ENCODE data around the gene PI4K2A. TPM values are rescaled to one million over a fixed set of nuclear protein-coding genes. Genes with fewer than 3 reads are reported as not detected.

The PI4K2A gene
- polyA plus RNA-seq, 1 donor from 2014 or later, result 14.4 TPM

GRCh38 chr10:97701438-97702069 lies 61.1 kb downstream of the PI4K2A start:
- Histone ChIP-seq H3K27me3 (ENCODE audit: insufficient read depth, low read depth, low read length) (no peaks in the 10 kb centered on the region), H2AFZ (ENCODE audit: low read depth, low read length) (no peak overlapping the region), H3K36me3 (ENCODE audit: insufficient read depth, low read length) (no peaks in the 10 kb centered on the region), H3K9ac (ENCODE audit: low read length) (no peak overlapping the region), H3K4me3 (ENCODE audit: low read length) (no peak overlapping the region), H3K4me2 (ENCODE audit: low read length) (no peak overlapping the region), H4K20me1 (ENCODE audit: insufficient read depth) (no peaks in the 10 kb centered on the region), H3K79me2 (replicated peaks; ENCODE audit: insufficient read depth, low read length) (no peaks in the 10 kb centered on the region), H3F3A (ENCODE audit: insufficient read depth, low read length, poor library complexity, severe bottlenecking) (no peaks in the 10 kb centered on the region), H3K27ac (ENCODE audit: low read length) (no peak overlapping the region), H3K9me2 (ENCODE audit: insufficient read depth, low read length) (no peaks in the 10 kb centered on the region), H3K9me3 (ENCODE audit: low read length) (no peaks in the 10 kb centered on the region)
- TF ChIP-seq CTCF (IDR thresholded peaks at IDR 0.05; ENCODE audit: poor library complexity, severe bottlenecking) (peak; percentile 67), RAD21 (conservative IDR thresholded peaks at IDR 0.05) (peak; percentile 68), EP300 (conservative IDR thresholded peaks at IDR 0.05; ENCODE audit: poor library complexity, severe bottlenecking) (no peak), REST (IDR thresholded peaks at IDR 0.05; ENCODE audit: borderline replicate concordance) (no peak), POLR2AphosphoS5 (IDR thresholded peaks at IDR 0.05) (no peak), SMC3 (conservative IDR thresholded peaks at IDR 0.05; ENCODE audit: poor library complexity) (peak; percentile 63), TAF1 (IDR thresholded peaks at IDR 0.05; ENCODE audit: low read depth) (no peak), EZH2 (IDR thresholded peaks at IDR 0.05; ENCODE audit: borderline replicate concordance, insufficient read depth, low read length, poor library complexity, severe bottlenecking) (no peak), MXI1 (conservative IDR thresholded peaks at IDR 0.05; ENCODE audit: poor library complexity, severe bottlenecking) (no peak)

- no peaks in the 10 kb centered on the region for H3F3A ChIP-seq (ENCODE audit: insufficient read depth, low read length, poor library complexity, severe bottlenecking)
- TF ChIP-seq EZH2 (IDR thresholded peaks at IDR 0.05; ENCODE audit: borderline replicate concordance, insufficient read depth, low read length, poor library complexity, severe bottlenecking), result no peak
- no peak for TF ChIP-seq CTCF (IDR thresholded peaks at IDR 0.05; ENCODE audit: poor library complexity, severe bottlenecking)
- H2AFZ ChIP-seq (ENCODE audit: low read depth, low read length), result no peak overlapping the region
- no peaks in the 10 kb centered on the region for H3K9me2 ChIP-seq (ENCODE audit: insufficient read depth, low read length)
- H3K36me3 ChIP-seq (ENCODE audit: insufficient read depth, low read length), result no peaks in the 10 kb centered on the region
- no peak overlapping the region for H3K4me3 ChIP-seq (ENCODE audit: low read length)
- H3K9ac ChIP-seq (ENCODE audit: low read length), result no peak overlapping the region
- no peaks in the 10 kb centered on the region for H3K9me3 ChIP-seq (ENCODE audit: low read length)
- H3K4me2 ChIP-seq (ENCODE audit: low read length), result no peak overlapping the region
- H3K27me3 ChIP-seq (ENCODE audit: insufficient read depth, low read depth, low read length), result no peaks in the 10 kb centered on the region
- H3K79me2 ChIP-seq (replicated peaks; ENCODE audit: insufficient read depth, low read length), result no peaks in the 10 kb centered on the region
- H4K20me1 ChIP-seq (ENCODE audit: insufficient read depth), result no peaks in the 10 kb centered on the region
- no peak overlapping the region for H3K27ac ChIP-seq (ENCODE audit: low read length)
Measured at GRCh38 chr10:97703398-97704067, 63.1 kb downstream of the PI4K2A start.

Data from neural cell (in vitro differentiated cells).